HG03280 (cell line): ENCODE measurements around the gene SLC9C1.

Experiments
- ATAC-seq: cut with Tn5 transposase; IDR thresholded peaks from one replicate; pipeline ENCODE4 v1.9.1; 2021; ENCODE audit warnings: mild to moderate bottlenecking, moderate library complexity; ENCODE audit not compliant: unreplicated experiment

Gene SLC9C1

GRCh38 chr3:112293368-112294321 is at the start of gene SLC9C1:
SLC9C1 (minus strand) TSS chr3:112294216; CDS start chr3:112286791, 7,425 bp downstream.
- peak; percentile 37 for ATAC-seq

DNA sequence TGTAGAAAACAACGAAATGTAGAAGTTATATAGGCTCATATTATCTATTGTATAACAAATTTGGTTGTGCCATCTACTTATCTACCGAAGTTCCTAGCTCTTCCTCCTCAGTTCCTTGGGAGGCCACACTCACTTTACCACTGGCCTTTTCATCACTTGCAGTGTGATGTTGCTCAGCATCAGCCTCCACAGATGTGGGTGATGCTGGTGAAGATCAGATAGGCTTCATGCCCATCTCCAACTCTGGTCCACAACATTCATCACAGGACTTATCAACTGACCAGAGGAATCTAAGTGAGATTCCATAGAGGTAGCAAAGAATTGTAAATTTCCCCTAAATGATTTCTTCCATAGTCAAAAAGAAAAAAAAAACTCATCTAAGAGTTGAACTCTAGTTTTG is 47.4 kb upstream of the SLC9C1 start:
- ATAC-seq: no peak

GRCh38 chr3:112339609-112340008 is 45.6 kb upstream of the SLC9C1 start:
- no peak for ATAC-seq

GRCh38 chr3:112339134-112339533 is 45.1 kb upstream of the SLC9C1 start:
- ATAC-seq: no peak

GRCh38 chr3:112338727-112339056 is 44.7 kb upstream of the SLC9C1 start:
- ATAC-seq: no peak

GRCh38 chr3:112338021-112338726 is 44.2 kb upstream of the SLC9C1 start:
- no peak for ATAC-seq

DNA sequence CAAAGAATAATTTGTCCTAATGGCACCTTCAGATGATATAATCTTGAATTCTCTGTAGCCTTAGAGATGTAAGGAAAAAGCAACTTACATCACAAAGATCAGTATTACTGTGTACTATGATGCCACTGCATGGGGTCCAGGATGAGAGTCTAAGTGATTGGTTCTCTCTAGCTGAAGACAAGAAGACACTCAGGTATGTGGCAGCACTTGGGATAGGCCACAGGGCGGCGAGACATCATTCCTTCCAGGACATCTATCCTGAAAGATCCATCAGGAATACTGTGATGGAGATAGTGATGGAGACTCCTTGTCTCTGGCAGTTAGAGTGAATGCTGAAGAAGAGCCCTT is 41.4 kb upstream of the SLC9C1 start:
- no peak for ATAC-seq

- no peak for ATAC-seq
Observed at GRCh38 chr3:112334691-112335433, 40.8 kb upstream of the SLC9C1 start.

DNA sequence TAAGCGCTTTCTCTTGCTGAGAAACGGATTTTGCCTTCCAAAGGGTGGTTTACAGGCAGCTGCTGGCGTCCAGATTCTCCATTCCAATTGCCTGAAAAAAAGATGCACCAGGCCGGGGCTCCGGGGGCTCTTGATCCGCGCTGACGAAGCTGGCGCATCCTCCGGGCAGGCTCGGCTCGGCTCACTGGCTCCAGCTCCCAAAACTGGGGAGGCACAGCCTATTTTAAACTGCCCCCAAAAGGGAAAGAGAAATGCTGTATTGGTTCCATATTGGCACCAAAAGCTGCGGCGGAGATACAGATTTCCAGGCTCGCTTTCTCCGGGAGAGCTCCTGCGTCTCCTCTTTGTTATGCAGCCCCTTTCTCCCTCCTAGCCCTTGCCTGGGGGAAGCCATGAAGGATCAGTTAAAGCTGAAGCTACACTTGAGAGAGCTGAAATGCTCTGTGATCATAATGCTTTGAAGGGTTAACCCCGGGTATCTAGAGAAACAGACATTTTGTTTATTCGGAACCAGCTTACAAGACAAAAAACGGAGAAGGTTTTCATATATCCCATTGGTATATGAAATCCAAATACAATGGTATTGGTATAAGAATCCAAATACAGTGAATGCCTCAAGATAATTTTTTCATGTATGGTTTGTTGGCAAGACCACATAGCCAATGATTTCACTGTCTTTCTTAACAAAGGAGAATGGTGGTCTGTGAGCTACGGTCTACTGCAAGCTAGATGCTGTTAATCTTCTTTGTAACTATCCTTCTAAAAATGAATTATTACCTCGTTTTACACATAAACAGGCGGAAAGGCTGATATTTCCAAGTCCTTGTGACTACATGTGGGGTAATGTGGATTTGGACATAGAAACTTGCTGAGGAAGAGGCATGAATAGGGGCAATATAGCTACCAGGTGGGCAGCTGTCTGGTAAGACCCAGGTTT is 39.6 kb upstream of the SLC9C1 start:
- peak; percentile 24 for ATAC-seq

DNA sequence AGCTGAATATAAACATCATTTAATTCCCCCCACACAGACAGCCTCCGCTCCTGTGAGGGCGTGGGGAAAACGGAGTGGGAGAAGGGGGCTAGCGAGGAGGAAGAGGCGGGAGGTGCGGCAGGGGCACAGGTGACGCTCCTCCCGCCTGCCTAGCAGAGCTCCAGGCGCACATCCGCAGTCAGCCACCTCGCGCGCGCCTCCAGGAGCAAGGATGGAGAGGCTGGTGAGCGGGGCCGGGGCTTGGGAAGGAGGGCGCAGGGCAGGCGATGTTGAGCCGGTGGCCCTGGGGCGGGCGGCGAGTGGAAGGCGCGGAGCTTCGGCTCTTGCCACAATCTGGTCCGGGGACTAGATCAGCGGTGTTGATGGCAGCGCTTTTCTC is 39.0 kb upstream of the SLC9C1 start, which contains the start of gene CD200:
Gene CD200 (plus strand): TSS at position 155 of the 379 bp plus-strand sequence. CDS start 57 bp downstream, at position 212.
- peak; percentile 70 for ATAC-seq

GRCh38 chr3:112331851-112332250 is 37.8 kb upstream of the SLC9C1 start:
- ATAC-seq: no peak

GRCh38 chr3:112327371-112327951 is 33.4 kb upstream of the SLC9C1 start:
- ATAC-seq: peak; percentile 95

GRCh38 chr3:112321867-112322652 is 28.0 kb upstream of the SLC9C1 start:
- ATAC-seq: no peak

GRCh38 chr3:112320691-112321090 is 26.7 kb upstream of the SLC9C1 start:
- no peak for ATAC-seq

DNA sequence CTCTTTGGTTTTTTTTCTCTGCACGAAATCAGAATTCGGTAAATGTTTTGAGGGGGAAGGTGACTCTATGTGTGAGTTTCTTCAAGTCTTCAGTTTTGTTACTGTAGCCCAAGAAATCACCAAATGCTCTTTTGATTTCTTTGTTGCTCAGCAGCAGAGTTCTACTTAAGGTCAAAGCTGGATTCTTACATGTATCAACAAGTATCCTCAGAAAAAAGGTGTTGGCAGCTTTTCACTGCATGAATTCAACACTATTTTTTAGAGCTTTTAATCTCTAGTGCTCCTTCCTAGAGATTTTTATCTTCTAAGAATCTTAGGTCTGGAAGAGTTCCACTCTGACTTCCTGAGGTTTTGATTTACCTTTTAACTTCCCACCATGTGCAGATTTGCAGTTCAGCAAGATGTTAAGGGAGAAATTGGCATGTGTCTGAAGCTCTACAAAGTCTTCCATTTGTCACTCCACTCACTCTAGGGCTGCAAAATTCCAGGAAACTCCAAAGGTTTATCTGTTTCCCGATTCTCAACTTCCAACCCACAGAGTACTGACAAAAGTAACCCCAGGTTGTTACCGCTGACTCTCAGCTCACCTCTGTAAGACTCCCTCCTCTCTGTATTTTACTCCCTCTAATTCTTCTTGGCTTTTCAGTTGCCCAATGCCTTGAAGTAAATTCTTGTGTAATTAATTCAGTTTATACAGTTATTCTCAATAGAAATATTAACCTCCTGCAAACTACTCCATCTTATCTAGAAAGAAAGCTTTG is 25.7 kb upstream of the SLC9C1 start:
- ATAC-seq: no peak

DNA sequence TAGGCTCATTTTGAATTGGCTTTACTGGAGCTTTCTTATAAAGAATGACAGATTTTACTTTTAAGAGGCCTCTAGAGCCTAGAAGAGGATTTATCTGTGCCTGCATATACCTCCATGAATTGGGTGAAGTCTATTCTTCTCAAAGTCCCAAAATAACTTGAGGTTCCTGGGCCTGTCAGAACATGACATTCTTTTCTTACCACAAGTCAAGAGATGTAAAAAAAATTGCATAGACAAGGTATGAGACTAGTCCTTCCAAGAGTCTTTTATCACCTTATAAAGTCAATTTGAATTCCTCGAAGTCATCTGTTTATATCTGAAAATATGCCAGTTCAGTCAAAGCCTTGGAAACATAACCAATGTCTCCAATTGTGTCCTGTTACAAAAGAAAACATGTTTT is 21.8 kb upstream of the SLC9C1 start:
- ATAC-seq: no peak

GRCh38 chr3:112314649-112315048 is 20.6 kb upstream of the SLC9C1 start:
- no peak for ATAC-seq

- ATAC-seq: no peak
Observed at GRCh38 chr3:112308151-112308911, 14.3 kb upstream of the SLC9C1 start.
